WERI-Rb-1 (cell line): ENCODE data around the gene SEC62.

Source experiments
- DNase-seq: peaks from one replicate; pipeline ENCODE4 v3.0.0-alpha.2; 2020
- H3K27ac ChIP-seq: fragments of 250-450 bp; sonication (Bioruptor Pico); 2 replicates; pipeline ENCODE4 v1.5.1; 2020; ENCODE audit warnings: mild to moderate bottlenecking, moderate library complexity
- H3K27me3 ChIP-seq: fragments of 250-450 bp; sonication (Bioruptor Pico); 2 replicates; pipeline ENCODE4 v1.5.1; 2021; ENCODE audit warnings: mild to moderate bottlenecking, low read depth, moderate library complexity; ENCODE audit not compliant: insufficient read depth, severe bottlenecking
- H3K36me3 ChIP-seq: fragments of 250-450 bp; sonication (Bioruptor Pico); 2 replicates; pipeline ENCODE4 v1.5.1; 2020; ENCODE audit warnings: mild to moderate bottlenecking, moderate library complexity
- H3K4me3 ChIP-seq: 2 replicates; pipeline ENCODE4 v1.5.1; 2011; ENCODE audit warnings: low read depth, mild to moderate bottlenecking, control low read depth, low read length
- H3K9me3 ChIP-seq: fragments of 250-450 bp; sonication (Bioruptor Pico); 2 replicates; pipeline ENCODE4 v1.5.1; 2021; ENCODE audit warnings: mild to moderate bottlenecking, moderate library complexity; ENCODE audit not compliant: severe bottlenecking
- CTCF ChIP-seq: IDR thresholded peaks from 2 replicates; pipeline ENCODE4 v1.5.1; 2011; ENCODE audit warnings: low read depth, mild to moderate bottlenecking, control low read depth, inconsistent platforms, low read length

SEC62 gene

GRCh38 chr3:169955406-169955805 is 11.2 kb upstream of the SEC62 start:
- Histone ChIP-seq H3K27me3 (no peaks in the 10 kb centered on the region), H3K27ac (no peak overlapping the region), H3K9me3 (no peaks in the 10 kb centered on the region), H3K36me3 (no peaks in the 10 kb centered on the region), H3K4me3 (no peak overlapping the region)
- no peak for DNase-seq
- TF ChIP-seq CTCF = no peak

- Histone ChIP-seq H3K9me3 (no peaks in the 10 kb centered on the region), H3K36me3 (no peaks in the 10 kb centered on the region; the same call in 1 of the 2 replicates), H3K27me3 (no peaks in the 10 kb centered on the region), H3K27ac (no peak overlapping the region), H3K4me3 (no peak overlapping the region)
- no peak for DNase-seq
- TF ChIP-seq CTCF = no peak
Measured at GRCh38 chr3:169964176-169964575, 2.4 kb upstream of the SEC62 start.

GRCh38 chr3:169965562-169966427 is 812 bp upstream of the SEC62 start:
- TF ChIP-seq CTCF = no peak
- H3K4me3 ChIP-seq = peak overlapping the region; percentile 78
- peaks cover 4% of the 10 kb centered on the region for H3K36me3 ChIP-seq
- no peaks in the 10 kb centered on the region for H3K9me3 ChIP-seq
- peak; percentile 18 for DNase-seq
- H3K27me3 ChIP-seq = no peaks in the 10 kb centered on the region
- H3K27ac ChIP-seq = peak overlapping the region; percentile 87

- peaks cover 11% of the 10 kb centered on the region for H3K36me3 ChIP-seq
- no peak for TF ChIP-seq CTCF
- H3K27ac ChIP-seq = peak overlapping the region; percentile 87
- H3K27me3 ChIP-seq = no peaks in the 10 kb centered on the region
- peak; percentile 71 for DNase-seq
- H3K9me3 ChIP-seq = no peaks in the 10 kb centered on the region
- peak overlapping the region; percentile 78 for H3K4me3 ChIP-seq
Measured at GRCh38 chr3:169966951-169967915, 626 bp downstream of the SEC62 start.

- Histone ChIP-seq H3K36me3 (peaks cover 11% of the 10 kb centered on the region), H3K9me3 (no peaks in the 10 kb centered on the region), H3K27me3 (no peaks in the 10 kb centered on the region), H3K27ac (no peak overlapping the region), H3K4me3 (no peak overlapping the region)
- no peak for DNase-seq
- TF ChIP-seq CTCF = no peak
Measured at GRCh38 chr3:169968224-169968885, 1.7 kb downstream of the SEC62 start.
